ENCODE results near the gene PYCR2.
"Not testable (repeated sequence)": the region's sequence is repeated elsewhere in the genome, so short reads cannot be mapped to it uniquely, and the experiment has no call there.

The PYCR2 gene

DNA sequence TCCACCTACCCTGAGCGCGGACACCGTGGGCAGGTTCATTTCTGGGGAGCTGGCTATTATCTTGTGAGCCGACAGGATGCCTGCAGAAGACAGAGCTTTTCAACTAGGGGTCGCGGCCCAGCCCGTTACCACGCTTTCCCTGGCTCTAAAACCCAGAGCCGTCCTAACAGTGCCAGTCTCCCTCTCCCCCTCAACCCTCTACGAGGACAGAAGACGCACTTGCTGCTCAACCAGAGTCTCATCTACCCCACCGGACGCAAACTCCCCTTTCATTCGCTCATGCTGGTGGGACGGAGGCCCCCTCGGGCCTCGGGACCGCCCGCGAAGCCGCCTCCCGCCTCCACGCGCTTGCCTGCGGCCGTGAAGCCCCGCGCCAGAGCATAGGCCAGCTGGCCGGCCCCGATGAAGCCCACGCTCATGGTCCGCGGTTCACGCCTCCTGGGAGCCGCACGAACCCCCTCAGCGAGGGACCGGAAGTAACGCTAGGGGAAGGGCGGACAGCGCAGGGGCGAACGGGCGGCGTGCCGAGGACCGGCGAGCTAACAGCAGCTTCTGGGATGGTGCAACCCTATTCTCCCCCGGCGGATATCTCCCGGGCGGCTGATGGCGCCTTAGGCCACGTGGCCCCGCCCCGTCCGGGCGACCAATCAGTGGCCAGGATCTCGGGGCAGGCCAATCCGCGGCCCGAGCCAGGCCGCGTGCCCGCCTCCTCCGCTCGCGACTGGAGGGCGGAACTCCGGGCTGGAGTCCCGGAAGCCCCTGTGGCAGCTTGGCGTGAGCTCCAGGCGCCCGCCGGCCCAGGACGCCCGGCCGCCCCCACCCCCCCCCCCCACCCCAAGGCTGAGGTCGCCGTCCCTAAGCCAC is at the start of gene PYCR2:
Gene PYCR2, minus strand, starts transcription at position 559 of the 864 bp plus-strand sequence. Its CDS starts 140 bp downstream, at position 419.
- DNase-seq = peak; percentile 99

DNA sequence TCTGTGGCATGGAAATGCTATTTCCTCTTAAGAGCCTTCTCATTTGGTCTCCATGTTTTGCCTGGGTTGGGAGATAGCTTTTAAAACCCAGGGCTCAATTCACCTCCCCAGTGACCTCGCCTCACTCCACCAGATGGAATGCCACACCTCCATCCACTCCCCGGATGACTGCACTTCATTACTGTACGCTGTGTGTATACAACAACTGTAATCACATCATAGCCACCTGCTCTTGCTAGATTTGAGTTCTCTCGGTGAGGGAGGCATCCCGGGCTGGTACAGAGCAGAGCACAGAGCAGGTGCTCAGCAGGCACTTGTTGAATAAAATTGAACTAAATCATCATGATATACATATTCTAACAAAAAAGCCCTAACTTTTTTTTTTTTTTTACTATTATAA is 49.1 kb upstream of the PYCR2 start:
- no peak for DNase-seq

DNA sequence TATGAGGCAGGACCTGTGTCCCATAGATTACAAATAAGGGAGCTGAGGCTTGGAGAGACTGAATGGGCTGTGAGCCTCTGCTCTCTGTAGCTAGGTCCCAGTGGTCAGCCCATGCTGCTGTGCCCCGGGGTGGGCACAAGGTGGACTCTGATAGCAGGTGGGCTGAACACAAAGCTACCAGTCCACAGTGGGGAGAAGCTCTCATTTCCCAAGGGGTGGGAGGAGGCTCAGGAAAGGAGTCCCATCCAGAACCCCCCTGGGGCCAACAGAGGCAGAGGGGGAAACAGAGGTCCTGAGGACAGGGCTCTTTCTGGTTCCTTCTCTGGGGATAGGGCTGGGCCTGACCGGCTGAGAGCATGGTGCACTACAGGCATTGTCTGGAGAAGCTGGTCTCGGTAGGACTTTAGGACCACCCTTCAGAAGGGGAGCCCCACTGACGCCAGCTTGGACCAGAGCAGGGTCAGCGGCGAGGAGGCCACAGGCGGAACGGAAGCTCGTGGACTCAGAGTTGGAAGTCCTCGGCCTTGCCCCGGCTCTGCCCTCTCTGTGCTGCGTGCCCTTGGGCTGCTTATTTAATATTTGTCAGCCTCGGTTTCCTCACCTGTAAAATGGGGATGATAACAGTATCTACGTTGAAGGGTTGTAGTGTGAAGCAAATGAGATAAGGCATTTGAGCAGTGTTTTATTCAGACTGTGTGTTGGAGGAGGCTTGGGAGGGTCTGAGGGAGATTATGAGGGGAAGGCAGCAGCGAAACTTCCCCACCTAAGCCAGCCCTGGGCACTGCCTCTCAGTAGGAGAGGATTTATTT is 48.5 kb upstream of the PYCR2 start:
- DNase-seq = no peak

DNA sequence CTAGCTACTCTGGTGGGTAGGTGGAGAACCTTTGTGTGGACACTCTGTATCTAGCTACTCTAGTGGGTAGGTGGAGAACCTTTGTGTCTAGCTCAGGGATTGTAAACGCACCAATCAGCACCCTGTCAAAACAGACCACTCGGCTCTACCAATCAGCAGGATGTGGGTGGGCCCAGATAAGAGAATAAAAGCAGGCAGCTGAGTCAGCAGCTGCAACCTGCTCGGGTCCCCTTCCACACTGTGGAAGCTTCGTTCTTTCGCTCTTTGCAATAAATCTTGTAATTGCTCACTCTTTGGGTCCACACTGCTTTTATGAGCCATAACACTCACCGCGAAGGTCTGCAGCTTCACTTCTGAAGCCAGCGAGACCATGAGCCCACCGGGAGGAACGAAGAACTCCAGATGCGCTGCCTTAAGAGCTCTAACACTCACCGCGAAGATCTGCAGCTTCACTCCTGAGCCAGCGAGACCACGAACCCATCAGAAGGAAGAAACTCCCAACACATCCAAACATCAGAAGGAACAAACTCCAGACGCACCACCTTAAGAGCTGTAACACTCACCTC is 46.6 kb upstream of the PYCR2 start:
- DNase-seq = not testable (repeated sequence)

DNA sequence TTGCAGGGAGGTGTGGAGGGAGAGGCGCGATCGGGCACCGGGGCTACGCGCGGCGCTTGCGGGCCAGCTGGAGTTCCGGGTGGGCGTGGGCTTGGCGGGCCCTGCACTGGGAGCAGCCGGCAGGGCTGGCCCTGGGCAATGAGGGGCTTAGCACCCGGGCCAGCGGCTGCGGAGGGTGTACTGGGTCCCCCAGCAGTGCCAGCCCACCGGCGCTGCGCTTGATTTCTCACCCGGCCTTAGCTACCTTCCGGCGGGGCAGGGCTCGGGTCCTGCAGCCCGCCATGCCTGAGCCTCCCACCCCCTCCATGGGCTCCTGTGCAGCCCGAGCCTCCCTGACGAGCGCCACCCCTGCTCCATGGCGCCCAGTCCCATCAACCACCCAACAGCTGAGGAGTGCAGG is 45.7 kb upstream of the PYCR2 start:
- not testable (repeated sequence) for DNase-seq

DNA sequence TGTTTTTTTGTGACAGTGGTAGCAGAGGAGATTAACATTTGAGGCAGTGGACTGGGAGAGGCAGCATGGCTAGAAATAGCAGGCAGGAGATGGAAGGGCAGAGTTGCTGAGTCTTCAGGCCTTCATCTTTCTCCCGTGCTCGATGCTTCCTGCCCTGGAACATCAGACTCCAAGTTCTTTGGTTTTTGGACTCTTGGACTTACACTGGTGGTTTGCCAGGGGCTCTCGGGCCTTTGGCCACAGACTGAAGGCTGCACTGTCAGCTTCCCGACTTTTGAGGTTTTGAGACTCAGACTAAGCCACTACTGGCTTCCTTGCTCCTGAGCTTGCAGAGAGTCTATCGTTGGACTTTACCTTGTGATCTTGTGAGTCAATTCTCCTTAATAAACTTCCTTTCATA is 41.2 kb upstream of the PYCR2 start:
- DNase-seq = no peak

DNA sequence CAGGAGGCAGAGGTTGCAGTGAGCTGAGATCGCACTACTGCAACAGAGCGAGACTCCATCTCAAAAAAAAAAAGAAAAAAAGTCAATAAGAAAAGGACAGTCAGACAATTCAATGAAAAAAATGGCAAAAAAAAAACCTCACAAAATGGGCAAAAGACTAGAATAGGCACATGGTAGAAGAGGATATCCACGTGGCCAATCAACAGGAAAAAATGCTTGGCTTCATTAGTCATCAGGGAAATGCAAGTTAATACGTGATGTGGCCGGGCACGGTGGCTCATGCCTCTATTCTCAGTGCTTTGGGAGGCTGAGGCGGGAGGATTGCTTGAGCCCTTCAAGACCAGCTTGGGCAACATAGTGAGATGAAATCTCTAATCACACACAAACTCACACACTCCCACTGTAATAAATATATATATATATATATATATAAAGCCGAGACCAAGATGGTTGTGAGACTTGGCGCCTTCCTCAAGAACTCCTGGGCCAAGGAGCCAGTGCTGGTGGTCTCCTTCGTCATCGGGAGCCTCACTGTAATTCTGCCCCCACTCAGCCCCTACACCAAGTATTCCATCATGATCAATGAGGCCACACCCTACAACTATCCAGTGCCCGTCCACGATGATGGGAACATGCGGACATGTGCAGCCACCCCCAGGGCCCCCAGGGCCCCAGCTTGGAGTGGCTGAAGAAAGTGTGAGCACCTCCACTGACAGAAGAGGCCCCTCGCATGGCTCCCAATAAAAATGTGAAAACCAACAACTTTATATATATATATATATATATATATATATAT is 39.9 kb upstream of the PYCR2 start:
- no peak for DNase-seq

DNA sequence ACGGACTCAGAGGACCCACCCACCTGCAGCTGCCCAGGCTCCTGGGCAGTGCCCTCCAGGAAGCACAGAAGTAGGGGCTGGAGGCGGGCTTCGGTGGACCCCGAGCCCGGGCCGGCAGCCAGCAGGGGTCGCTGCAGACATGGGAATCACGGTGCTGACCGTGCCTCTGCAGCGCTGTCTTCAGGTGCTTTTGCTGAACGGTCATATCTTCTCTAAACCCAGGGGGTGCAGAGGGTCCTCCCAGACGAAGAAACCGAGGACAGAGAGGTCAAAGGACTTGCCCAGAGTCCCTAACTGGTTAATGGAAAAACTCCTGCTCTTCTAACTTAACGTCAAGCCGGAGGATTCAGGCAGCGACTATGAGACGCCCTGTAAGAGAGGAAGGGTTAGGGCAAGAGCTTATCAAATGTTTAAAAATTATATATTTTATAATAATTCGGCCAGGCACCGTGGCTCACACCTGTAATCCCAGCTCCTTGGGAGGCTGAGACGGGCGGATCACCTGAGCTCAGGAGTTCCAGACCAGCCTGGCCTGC is 38.5 kb upstream of the PYCR2 start:
- DNase-seq = peak; percentile 53

DNA sequence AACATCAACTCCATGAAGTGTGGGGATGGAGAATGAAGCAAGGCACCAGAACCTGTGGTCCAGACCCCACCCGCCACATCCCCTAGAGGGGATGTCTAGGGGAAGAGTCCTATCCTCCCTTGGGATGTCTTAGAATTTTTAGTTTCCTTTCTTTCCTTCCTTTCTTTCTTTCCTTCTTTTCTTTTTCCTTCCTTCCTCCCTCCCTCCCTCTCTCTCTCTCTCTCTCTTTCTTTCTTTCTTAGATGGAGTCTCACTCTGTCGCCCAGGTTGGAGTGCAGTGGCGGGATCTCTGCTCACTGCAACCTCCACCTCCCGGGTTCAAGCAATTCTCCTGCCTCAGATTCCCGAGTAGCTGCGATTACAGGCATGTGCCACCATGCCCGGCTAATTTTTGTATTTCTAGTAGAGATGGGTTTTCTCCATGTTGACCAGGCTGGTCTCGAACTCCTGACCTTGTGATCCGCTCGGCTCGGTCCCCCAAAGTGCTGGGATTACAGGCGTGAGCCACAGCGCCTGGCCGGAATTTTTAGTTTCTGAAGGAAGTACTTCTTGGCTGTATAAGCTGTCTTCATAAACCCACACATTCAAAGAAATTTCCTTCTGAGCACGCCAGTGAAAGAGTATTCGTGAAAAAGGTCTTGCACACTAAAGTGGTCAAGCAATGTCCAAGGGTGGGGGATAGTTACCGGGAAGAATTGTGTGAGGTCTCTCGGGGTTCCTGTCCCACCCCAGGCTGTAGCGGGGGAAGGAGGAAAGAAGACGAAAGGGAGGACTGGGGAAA is 37.8 kb upstream of the PYCR2 start:
- DNase-seq = no peak

DNA sequence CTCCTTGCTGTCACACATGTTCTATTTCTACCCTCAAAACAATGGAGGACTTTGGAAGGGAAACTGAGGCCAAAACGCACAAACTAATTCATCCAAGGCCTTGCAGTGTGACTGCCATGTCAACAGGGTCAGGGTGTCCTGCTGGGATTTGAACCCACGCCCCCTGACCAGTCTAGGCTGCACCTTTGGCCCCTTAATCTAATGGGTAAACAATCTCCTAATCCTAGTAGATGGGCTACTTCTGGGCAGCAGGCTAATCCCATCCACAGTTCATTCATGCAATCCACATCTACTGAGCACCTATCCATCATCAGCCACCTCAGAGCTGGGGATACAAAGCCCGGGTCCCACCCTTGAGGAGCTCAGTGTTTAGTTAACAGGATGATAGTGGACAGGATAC is 34.0 kb upstream of the PYCR2 start:
- no peak for DNase-seq

DNA sequence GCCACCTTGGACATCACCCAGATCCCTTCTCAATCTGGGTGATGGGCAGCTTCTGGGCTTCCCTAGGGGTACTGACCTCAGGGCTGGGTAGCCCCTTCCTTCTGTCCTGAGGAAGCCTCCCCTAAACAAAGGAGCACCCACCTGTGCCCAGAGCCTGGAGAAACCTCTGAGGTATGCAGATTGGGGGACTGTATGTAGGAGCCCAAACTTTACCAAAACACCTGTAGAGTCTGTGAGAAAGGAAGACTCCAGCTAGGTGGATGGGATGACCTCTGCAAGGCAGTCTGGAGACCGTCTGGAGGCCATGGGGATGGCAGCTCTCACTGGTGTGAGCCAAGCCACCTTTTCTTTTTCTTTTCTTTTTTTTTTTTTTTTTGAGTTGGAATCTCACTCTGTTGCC is 30.7 kb upstream of the PYCR2 start:
- no peak for DNase-seq

DNA sequence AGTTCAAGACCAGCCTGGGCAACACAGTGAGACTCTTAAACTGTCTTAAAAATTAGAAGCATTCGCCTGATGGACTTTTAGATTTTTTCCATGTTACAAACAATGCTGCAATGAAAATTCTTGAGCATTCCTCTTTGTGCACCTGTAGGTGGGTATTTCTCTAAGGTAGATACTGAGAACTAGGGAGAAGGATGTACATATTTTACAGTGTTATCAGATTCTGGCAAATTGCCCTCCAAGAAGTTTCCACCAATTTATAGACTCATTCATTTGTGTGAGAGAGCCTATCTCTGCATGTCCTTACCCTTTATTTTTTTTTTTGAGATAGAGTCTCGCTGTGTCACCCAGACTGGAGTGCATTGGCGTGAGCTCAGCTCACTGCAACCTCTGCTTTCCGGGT is 29.3 kb upstream of the PYCR2 start:
- no peak for DNase-seq

DNA sequence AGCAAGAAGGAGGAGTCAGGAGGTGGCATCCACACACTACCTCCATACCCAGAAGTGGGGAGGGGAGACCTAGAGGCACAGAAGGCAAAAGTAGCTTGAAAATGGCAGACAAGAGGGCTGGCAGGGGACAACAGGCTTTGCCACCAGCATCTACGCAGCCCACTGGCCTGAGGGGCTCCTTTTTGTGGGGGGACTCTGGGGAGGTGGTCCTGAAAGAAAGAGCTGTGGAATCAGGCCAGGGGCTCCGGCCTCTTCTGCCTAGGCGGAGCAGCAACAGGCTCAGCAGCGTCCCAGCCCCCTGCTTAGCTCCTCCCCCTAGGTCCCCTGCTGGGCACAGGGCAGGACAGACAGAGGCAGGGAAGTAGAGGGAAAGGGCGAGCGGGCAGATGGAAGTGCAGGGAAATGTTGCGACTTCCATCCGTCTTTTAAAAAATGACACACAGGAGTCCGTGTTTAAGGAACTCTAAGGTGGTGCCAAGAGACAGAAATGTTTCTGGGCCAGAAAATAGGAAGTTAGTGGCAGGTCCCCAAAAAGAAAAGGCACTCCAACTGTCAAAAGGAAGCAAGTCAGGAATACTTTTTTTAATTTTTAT is 27.0 kb upstream of the PYCR2 start:
- DNase-seq = no peak

DNA sequence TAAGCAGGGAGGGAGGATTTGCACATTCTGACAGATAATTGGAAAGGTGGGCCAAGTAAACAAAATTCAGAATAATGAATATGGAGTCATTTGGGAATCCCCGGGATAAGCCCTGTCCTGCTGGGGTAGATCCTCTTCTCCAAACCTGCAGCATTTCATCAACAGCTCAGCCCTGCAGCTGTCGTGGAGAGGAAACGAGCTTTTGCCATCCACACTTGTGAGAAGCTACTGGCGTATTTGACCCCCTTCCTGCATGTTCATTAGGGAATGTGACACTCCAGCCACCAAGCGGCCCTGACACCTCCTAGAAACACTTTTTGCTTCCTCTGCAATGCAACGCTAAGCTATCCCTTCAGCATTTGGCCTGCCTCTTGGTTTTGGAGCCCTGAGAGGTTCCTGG is 25.0 kb upstream of the PYCR2 start:
- DNase-seq = no peak

DNA sequence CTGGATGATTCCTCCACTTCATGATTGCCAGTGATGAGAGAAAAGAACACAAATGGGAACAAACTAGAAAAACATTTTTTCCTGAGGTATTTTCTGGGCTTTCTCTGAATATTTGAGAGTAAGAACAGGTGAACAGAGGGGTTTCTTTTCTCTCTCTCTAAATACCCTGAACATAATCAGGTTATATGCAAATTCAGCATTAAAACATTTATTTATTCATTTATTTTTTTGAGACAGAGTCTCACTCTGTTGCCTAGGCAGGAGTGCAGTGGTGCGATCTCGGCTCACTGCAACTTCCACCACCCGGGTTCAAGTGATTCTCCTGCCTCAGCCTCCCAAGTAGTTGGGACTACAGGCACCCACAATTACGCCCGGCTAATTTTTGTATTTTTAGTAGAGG is 22.8 kb upstream of the PYCR2 start:
- no peak for DNase-seq

DNA sequence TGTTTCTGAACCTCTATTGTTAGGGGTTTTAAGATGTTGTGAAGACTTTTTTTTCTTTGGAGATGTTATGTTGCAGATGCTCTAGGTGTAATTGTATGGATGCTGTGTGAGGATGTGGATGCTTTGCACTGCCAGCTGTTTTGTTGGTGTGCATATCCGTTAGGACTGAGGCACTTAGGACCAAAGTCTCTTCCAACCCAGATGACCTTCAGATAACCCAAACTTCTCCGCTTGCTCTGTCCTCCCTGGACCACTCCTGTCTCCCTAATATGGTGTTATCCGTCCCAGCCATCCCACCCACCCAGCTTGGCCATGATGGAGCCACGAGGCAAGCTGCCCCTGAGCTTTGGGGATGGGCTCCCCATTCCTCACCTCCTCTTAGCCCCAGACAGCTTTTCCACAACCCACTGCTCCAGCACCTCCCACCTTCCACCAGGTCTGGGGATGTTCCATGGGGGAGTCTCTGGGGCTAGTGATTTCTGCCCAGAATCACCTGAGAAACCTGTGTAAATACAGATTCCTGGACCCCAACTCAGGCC is 22.1 kb upstream of the PYCR2 start:
- no peak for DNase-seq

DNA sequence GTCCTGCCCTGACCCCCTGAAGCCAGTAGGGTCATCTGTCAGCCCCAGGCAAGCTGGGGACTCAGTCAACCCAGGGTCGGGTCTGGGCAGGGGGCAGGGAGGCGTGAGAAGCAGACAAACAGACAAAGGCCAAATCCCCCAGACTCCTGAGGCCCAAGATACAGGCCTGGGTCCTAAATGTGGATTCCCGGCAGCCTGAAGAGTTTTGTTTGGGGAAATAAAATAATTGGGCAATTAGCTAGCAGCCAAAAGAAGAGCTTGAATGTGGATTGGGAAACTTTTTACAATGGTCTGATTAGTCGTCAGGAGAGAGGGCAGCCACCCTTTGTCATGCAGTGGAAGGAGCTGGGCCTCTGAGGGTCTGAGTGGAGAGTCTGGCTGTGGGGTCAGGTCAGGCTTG is 21.5 kb upstream of the PYCR2 start:
- no peak for DNase-seq

DNA sequence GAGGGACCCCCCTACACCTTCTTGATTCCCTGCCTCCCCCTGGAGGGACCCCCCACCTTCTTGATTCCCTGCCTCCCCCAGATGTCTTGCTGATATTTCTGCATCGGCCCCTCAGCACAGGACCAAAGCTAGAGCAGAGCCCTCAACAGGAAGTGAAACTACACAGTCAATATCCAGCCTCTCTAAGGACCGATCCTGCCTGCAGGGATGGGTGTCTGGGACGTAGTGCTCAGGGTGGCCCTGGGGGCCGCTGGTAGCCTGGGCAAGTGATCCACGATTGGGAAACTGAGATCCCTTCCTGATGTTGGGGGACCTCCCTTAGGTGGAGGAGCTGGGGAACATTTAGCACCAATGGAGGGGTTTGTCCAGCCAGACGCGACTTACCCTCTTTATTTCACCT is 20.9 kb upstream of the PYCR2 start:
- no peak for DNase-seq

DNA sequence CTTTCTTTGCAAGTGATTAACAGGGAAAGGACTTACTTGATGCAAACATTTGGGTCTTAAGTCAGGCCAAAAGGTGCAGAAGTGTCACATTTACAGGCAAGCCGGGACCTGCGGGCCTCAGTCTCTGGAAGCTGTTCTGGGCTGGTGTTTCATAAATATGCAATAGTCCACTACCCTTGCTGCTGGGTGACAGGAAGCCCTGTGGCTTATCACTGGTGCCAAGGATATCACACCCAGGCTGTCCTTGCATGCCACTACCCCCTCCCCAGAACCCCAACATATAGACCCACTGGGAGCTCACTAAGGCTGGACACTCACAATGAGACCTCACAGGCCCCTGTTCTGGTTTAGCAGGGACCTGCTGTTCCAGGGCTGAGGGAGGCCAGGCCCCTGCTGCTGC is 20.3 kb upstream of the PYCR2 start:
- DNase-seq = no peak

DNA sequence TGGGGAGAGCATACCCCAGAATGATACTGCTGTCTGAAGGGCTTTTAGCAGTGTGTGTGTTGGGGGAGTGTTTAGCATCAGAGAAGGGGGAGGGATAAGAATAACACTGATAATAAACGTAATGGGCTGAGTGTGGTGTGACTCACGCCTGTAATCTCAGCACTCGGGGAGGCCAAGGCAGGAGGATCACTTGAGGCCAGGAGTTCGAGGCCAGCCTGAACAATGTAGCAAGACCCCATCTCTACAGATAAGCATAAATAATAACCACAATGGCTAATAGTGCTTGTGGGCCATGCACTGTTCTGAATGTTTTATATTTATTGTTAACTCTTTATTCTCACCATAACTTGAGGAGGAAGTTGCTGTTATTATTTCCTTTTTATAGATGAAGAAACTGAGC is 19.5 kb upstream of the PYCR2 start:
- DNase-seq = no peak

DNA sequence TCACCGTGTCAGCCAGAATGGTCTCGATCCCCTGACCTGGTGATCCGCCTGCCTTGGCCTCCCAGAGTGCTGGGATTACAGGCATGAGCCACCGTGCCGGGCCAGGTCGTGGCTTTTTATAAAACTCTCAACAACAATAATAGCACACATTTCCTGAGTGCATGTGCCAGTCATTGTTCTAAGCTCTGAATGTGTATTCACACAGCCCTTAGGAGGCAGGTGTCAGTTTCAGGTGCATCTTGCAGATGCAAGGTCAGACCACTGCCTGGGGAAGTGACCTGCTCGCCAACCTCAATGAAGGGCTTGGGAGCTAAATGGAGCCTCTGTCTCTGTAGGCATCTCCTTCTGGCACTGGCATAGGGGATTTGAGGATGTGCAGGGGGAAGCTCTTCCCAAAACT is 18.5 kb upstream of the PYCR2 start:
- no peak for DNase-seq

DNA sequence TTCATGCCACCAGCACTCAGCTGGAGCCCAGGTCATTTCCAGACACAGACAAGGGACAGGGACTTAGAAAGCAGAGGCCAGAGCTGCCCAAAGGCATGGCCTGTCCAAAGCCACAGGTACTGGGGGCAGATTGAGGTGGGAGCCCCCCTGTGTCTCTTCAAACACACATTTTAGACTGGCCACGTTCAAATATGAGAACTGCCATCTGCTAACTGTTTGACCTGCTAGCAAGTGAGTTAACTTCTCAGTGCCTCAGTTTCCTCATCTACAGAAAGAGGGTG is 17.8 kb upstream of the PYCR2 start:
- DNase-seq = no peak
